Skin of body (tissue), 2 donors: ENCODE data around the gene POC1A. TPM values are rescaled to one million over a fixed set of nuclear protein-coding genes. Genes with fewer than 3 reads are reported as not detected.
"Not testable (repeated sequence)": the region's sequence is repeated elsewhere in the genome, so short reads cannot be mapped to it uniquely, and the experiment has no call there.

Experiments used
- DNase-seq: peaks from one replicate; lab custom pipeline; 2025; lab: John Stamatoyannopoulos, UW
- total RNA-seq: library from RNA; depleted of rRNA; stranded (reverse); fragments of >200 nt; gene quantifications from one replicate; pipeline ENCODE4 v1.2.3, GENCODE V29; 2014

POC1A gene
- total RNA-seq, 1 donor from 2014 or later = 4.6 TPM

DNA sequence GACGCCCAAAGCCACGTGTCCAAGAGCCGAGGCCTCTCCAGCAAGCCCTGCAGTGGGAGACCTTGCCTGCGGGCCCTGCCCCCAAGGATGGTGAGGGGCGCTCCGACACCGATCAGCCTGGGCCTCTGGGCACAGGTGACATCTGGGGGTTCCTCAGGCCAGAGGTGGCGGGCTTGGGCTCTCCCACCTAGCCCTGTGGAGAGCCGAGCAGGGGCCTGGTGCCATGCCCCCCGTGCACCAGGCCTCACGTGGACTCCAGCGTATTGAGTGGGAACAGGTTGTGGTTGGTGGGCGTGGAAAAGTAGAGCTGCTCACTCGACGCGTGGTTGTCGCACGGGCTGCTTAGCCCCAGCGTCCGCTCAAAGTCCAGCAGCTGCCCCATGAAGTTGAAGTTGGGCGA is 103.7 kb downstream of the POC1A start:
- DNase-seq = no peak

DNA sequence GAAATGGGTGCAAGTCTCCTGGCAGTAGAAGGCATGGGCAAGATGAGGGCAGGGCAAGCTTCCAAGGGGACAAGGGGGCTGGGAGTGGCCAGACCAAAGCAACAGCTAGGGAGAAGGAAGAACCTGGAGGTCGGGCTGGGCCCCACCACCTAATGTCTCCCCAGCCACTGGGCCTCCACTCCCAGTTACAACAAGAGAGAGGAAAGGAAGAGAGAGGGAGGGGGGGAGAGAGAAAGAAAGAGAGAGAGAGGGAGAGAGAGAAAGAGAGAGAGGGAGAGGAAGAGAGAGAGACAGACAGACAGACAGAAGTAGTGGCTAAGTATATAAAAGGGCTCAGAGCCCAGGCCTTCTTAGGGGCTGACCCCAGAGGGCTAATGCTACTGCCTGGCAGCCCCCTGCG is 104.7 kb downstream of the POC1A start:
- DNase-seq = no peak

DNA sequence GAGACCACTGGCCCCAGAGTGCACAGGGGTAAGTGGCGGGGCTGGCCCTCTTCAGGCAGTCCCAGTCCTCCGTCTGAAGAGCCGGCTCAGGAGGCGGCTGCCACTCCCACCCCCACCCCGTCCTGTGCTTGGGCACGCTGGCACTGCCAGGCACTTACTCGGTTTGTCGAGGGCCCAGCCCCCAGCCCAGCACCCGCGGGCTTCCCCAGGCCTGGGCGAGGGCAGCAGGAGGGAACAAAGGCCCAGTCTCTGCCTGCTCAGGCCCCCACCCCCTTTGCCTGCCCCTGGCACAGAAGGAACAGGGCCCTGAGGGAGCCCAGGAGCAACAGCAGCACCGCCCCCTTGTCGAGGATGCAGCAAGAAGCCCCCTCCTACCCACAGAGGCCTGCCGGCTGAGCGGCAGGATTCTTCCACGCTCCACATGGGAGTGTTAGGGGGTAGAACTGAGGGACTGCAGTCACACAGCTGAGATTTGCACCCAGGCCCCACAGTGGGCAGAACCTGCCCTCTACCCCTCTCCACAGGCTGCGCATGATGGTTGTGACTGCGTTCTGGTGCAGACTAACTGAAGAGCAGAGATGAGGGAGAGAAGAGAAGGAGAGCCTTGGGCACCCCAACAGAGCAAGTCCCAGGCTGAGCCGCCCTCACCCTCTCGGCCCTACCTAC is 106.8 kb downstream of the POC1A start:
- DNase-seq = no peak

GRCh38 chr3:52046902-52047239 is 107.4 kb downstream of the POC1A start:
- DNase-seq = no peak

GRCh38 chr3:52046186-52046901 is 107.9 kb downstream of the POC1A start:
- peak; percentile 14 for DNase-seq

- no peak for DNase-seq
Measured at GRCh38 chr3:52044869-52045619, 109.2 kb downstream of the POC1A start.

GRCh38 chr3:52043750-52044149 is 110.5 kb downstream of the POC1A start:
- DNase-seq = no peak

DNA sequence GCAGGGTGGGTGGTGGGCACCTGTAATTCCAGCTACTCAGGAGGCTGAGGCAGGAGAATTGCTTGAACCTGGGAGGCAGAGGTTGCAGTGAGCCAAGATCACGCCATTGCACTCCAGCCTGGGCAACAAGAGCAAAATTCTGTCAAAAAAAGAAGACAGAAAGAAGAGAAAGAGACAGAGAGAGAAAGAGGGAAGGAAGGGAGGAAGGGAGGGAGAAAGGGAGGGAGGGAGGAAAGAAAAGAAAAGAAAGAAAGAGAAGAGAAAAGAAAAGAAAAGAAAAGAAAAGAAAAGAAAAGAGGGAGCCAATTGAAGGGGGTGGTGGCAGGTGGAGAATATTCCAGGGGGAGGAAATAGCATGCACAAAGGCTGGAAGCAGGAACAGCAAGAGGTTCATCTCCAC is 111.2 kb downstream of the POC1A start:
- DNase-seq = not testable (repeated sequence)

GRCh38 chr3:52041118-52041731 is 113.0 kb downstream of the POC1A start:
- DNase-seq = no peak

DNA sequence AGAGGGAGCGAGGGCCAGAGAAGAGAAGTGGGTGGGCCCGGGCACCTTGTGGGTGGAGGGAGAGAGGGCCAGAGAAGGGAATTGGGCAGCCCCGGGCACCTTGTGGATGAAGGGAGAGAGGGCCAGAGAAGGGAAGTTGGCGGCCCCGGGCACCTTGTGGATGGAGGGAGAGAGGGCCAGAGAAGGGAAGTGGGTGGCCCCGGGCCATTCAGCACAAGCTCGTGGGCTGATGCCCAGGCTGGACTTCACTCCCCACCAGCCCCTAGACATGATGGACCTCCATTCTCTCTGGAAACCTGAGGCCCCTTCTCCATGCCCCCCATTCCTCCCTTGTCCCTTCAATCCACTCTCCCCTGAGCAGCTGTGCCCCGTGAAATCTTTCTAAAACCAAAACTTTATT is 113.6 kb downstream of the POC1A start:
- DNase-seq = no peak

DNA sequence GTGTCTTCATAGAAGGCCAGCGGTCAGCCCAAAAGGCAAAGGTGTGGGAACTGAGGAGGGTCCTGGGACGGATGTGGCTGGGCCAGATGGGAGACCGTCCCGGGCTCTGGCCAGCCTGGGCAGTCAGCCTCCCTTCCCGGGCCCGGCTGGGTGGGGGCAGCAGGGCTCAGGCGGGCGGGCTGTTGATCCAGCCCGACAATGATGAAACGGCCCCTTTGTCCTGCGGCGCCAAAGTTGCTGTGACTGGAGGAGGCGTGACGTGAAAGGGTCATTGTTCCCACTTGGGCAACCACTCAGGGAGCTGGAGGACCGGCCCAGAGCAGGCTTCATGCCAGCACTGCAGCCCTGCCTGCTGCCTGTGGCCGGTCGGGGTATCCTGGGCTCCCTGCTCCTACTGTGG is 114.4 kb downstream of the POC1A start:
- DNase-seq = peak; percentile 19

GRCh38 chr3:52039426-52039825 is 114.8 kb downstream of the POC1A start:
- no peak for DNase-seq

DNA sequence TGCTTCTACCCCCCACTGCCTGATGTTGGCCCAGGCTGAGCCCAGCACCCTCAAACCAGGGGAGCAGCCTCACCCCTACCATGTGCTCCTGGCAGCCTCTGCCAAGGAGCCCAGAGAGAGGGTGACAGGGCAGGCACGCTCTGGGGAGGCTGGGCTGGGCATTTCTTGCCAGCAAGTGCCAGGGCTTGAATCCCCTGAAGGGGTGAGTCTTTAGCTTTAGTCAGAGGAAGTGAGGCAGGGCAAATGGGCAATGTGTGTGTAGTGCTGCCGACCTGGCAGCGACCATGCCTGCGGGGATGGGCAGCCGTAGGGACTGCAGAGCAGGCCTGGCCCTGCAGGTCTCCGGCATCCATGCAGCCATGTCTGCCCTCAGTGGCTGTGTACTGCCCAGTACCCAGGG is 116.0 kb downstream of the POC1A start:
- no peak for DNase-seq

- no peak for DNase-seq
Measured at GRCh38 chr3:52037291-52037690, 116.9 kb downstream of the POC1A start.

DNA sequence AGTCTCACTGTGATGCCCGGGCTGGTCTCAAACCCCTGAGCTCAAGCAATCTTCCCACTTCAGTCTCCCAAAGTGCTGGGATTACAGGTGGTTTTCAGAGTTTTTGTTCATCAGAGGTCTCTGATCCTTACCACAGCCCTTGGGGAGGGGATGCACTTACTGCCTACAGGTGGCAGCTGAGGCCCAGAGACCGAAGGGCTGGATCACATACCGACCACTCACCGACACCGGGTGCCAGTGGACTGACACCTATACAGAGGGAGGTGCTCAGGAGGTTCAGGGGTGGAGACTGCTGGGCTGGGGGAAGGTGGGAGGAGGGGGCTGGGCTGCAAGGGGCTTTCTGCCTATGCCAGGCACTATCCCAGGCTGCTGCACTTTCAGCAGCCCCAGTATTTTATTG is 117.4 kb downstream of the POC1A start:
- no peak for DNase-seq

DNA sequence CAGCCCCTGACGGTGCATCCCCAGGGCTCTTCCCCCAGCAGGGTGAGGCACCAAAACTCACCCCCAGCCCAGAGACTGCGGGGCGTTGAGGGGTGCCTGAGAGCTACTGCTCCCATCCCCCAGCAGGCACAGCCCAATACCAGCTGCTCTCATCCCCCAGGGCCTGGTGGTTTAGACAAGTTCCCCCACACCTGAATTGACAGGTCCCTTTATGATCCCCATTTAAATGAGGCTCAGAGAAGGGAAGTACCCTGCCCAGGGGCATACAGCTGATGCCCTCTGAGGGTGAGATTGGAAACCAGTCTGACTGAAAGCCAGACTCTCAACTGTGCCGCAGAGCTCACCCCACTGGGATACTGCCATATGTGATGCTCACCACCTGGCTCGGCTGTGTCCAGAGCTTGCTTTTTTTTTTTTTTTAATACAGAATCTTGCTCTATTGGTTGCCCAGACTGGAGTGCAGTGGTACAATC is 118.0 kb downstream of the POC1A start:
- DNase-seq = no peak

- DNase-seq = no peak
Measured at GRCh38 chr3:52034651-52035050, 119.6 kb downstream of the POC1A start.

DNA sequence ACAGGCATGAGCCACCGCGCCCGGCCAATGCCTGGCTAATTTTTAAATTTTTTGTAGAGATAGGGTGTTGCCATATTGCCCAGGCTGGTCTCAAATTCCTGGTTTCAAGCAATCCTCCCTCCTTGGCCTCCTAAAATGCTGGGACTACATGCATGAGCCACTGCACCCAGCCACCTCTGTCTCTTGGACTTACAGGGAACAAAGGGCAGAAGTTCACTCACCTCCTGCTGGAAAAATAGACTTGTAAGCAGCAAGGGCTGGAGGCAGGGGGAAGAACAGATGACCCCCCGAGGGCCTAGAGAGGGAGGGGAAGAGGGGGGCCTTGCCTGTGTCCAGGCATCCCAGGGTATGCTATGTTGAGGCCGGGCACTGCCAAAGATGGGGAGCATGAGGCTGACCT is 120.0 kb downstream of the POC1A start:
- DNase-seq = no peak

DNA sequence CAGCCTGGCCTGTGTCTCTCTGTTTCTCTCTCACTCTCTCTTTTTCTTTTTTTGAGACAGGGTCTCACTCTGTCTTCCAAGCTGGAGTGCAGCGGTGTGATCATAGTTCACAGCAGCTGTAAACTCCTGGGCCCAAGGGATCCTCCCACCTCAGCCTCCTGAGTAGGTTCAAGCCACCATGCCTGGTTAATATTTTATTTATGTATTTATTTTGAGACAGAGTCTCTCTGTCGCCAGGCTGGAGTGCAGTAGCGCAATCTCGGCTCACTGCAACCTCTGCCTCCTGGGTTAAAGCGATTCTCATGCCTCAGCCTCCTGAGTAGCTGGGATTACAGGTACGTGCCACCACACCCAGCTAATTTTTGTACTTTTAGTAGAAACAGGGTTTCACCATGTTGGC is 120.5 kb downstream of the POC1A start:
- not testable (repeated sequence) for DNase-seq

GRCh38 chr3:52032702-52033408 is 121.4 kb downstream of the POC1A start:
- no peak for DNase-seq

DNA sequence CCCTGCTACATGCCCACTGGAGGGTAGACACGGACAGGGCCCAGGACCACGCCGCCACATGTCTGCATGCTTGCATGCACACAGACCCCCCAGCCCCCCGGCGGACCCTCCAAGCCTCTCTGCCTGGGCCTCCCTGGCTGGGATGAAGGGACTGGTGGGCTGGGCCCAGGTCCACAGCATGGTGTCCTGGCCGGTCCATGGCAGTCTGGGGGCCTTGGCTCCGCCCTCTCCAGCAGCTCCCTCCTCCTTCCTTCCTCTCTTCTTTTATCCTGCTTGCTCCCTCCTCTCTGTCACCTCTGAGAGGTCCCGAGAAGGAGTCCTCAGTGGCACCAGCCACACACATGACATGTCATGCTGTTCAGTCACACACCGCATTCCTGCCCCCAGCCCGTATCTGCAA is 122.3 kb downstream of the POC1A start:
- DNase-seq = no peak
